Right lobe of liver (tissue), 4 donors: ENCODE measurements around the gene MAPK1.

Source experiments
- CTCF ChIP-seq, 4 donors: fragments of 200-600 bp in 3 of 4; fragments of 450-650 bp in 1 of 4; IDR thresholded peaks; one replicate each; pipeline versions ENCODE4 v1.5.1 to v1.8.0; 2016 to 2022; ENCODE audit warnings: antibody characterized with exemption in 4 of 4, mild to moderate bottlenecking in 2 of 4
- POLR2A ChIP-seq: fragments of 450-650 bp; IDR thresholded peaks from one replicate; pipeline ENCODE4 v1.6.1; 2017; ENCODE audit warnings: antibody characterized with exemption, mild to moderate bottlenecking
- donor health status: DM: no; HTN: no; CAD: no.
- donor health status: DM: no; HTN: no; CAD: no.
- donor health status: DM: no; HTN: yes; CAD: no.

GRCh38 chr22:21713428-21714058, 153.9 kb downstream of the MAPK1 start:
- TF ChIP-seq CTCF (IDR thresholded peaks at IDR 0.05) (no peak), POLR2A (no peak)
